ENCODE measurements around the gene VTI1A.

- TF ChIP-seq, protein P1, sequence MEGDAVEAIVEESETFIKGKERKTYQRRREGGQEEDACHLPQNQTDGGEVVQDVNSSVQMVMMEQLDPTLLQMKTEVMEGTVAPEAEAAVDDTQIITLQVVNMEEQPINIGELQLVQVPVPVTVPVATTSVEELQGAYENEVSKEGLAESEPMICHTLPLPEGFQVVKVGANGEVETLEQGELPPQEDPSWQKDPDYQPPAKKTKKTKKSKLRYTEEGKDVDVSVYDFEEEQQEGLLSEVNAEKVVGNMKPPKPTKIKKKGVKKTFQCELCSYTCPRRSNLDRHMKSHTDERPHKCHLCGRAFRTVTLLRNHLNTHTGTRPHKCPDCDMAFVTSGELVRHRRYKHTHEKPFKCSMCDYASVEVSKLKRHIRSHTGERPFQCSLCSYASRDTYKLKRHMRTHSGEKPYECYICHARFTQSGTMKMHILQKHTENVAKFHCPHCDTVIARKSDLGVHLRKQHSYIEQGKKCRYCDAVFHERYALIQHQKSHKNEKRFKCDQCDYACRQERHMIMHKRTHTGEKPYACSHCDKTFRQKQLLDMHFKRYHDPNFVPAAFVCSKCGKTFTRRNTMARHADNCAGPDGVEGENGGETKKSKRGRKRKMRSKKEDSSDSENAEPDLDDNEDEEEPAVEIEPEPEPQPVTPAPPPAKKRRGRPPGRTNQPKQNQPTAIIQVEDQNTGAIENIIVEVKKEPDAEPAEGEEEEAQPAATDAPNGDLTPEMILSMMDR (IDR thresholded peaks at IDR 0.05) = no peak
- TF ChIP-seq POLR2A (IDR thresholded peaks at IDR 0.05) = no peak
Observed at GRCh38 chr10:112782200-112782907, 335.3 kb downstream of the VTI1A start.

All from thyroid gland (tissue), 4 donors.